ENCODE data around the gene SGMS2. TPM values are rescaled to one million over a fixed set of nuclear protein-coding genes. Genes with fewer than 3 reads are reported as not detected.
"Not testable (repeated sequence)": the region's sequence is repeated elsewhere in the genome, so short reads cannot be mapped to it uniquely, and the experiment has no call there.

Gene SGMS2
- total and polyA plus RNA-seq, 2 donors from 2014 or later: 5.3 to 67.7 TPM

DNA sequence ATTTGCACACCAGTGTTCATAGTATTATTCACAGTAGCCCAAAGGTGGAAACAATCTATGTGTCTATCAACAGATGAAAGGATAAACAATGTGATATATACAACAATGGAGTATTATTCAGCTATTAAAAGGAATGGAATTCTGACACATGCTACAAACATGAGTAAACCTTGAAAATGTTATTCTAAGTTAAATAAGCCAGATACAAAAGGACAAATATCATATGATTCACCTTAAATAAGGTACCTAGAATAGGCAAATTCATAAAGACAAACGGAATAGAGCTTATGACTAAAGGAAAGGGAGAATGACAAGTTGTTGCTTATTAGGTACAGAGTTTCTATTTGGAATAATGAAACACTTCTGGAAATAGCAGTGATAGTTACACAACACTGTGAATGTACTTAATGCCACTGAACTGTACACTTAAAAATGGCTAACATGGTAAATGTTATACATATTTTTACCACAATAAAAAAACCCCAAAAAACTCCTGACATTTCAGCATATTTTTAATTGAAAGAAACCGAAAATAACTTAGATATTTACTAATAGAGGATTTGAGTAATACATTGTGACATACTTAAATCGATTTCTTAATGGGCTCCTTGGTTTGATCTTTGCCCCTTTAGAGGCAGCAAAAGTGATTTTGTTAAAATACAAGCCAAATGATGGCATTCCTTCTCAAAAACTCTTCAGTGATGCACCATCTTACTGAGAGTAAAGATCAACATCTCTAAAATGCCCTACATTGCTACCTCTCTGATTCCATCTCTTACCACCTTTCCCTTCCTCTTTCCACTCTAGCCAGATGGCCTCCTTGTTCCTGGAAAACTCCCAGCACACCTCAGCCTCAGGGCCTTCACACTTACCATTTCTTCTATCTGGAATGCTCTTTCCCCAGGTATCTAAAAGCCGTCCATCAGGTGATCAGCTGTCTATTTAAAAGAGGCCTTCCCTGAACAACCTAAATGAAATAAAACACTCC, 98.0 kb downstream of the SGMS2 start:
- FAIRE-seq (no peak), DNase-seq (no peak)
- peaks cover 0 to 6% (median 0%) of the 10 kb centered on the region in 3 donors for H3K9me3 ChIP-seq (ENCODE audit: control insufficient read depth in 2 of 3, insufficient read depth in 1 of 3, low read length in 3 of 3)
- H3K27me3 ChIP-seq (ENCODE audit: control insufficient read depth, insufficient read depth, low read length): no peaks in the 10 kb centered on the region
- H3K4me3 ChIP-seq (ENCODE audit: low read length in 3 of 3): no peak overlapping the region
- no peak overlapping the region for H3K27ac ChIP-seq (ENCODE audit: low read depth in 2 of 2, low read length in 2 of 2)
- TF ChIP-seq, protein P1, sequence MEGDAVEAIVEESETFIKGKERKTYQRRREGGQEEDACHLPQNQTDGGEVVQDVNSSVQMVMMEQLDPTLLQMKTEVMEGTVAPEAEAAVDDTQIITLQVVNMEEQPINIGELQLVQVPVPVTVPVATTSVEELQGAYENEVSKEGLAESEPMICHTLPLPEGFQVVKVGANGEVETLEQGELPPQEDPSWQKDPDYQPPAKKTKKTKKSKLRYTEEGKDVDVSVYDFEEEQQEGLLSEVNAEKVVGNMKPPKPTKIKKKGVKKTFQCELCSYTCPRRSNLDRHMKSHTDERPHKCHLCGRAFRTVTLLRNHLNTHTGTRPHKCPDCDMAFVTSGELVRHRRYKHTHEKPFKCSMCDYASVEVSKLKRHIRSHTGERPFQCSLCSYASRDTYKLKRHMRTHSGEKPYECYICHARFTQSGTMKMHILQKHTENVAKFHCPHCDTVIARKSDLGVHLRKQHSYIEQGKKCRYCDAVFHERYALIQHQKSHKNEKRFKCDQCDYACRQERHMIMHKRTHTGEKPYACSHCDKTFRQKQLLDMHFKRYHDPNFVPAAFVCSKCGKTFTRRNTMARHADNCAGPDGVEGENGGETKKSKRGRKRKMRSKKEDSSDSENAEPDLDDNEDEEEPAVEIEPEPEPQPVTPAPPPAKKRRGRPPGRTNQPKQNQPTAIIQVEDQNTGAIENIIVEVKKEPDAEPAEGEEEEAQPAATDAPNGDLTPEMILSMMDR (IDR thresholded peaks at IDR 0.05; ENCODE audit: borderline replicate concordance, extremely low read depth, insufficient read depth): no peak
- no peak overlapping the region for H3K9ac ChIP-seq (ENCODE audit: low read length in 3 of 3)
- no peaks in the 10 kb centered on the region for H3K4me1 ChIP-seq (ENCODE audit: control insufficient read depth in 2 of 3, insufficient read depth in 2 of 3, low read depth in 1 of 3, low read length in 3 of 3)
- intact Hi-C loops (cut with DNase I): no loop called here
- H3K36me3 ChIP-seq (ENCODE audit: control insufficient read depth in 2 of 3, insufficient read depth in 3 of 3, low read length in 3 of 3): no peaks in the 10 kb centered on the region

DNA sequence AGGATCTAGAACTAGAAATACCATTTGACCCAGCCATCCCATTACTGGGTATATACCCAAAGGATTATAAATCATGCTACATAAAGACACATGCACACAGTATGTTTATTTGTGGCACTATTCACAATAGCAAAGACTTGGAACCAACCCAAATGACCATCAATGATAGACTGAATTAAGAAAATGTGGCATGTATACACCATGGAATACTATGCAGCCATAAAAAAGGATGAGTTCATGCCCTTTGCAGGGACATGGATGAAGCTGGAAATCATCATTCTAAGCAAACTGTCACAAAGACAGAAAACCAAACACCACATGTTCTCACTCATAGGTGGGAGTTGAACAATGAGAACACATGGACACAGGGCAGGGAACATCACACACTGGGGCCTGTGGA, 101.0 kb downstream of the SGMS2 start:
- DNase-seq; H3K27ac ChIP-seq (ENCODE audit: low read depth in 2 of 2, low read length in 2 of 2); FAIRE-seq; H3K4me1 ChIP-seq (ENCODE audit: control insufficient read depth in 2 of 3, insufficient read depth in 2 of 3, low read depth in 1 of 3, low read length in 3 of 3); H3K27me3 ChIP-seq (ENCODE audit: control insufficient read depth, insufficient read depth, low read length); H3K9me3 ChIP-seq (ENCODE audit: control insufficient read depth in 2 of 3, insufficient read depth in 1 of 3, low read length in 3 of 3); H3K4me3 ChIP-seq (ENCODE audit: low read length in 3 of 3); intact Hi-C loops (cut with DNase I); H3K9ac ChIP-seq (ENCODE audit: low read length in 3 of 3); H3K36me3 ChIP-seq (ENCODE audit: control insufficient read depth in 2 of 3, insufficient read depth in 3 of 3, low read length in 3 of 3): not testable (repeated sequence)

- H3K27me3 ChIP-seq (ENCODE audit: control insufficient read depth, insufficient read depth, low read length); DNase-seq; intact Hi-C loops (cut with DNase I); H3K27ac ChIP-seq (ENCODE audit: low read depth in 2 of 2, low read length in 2 of 2); H3K9me3 ChIP-seq (ENCODE audit: control insufficient read depth in 2 of 3, insufficient read depth in 1 of 3, low read length in 3 of 3); H3K4me3 ChIP-seq (ENCODE audit: low read length in 3 of 3); H3K36me3 ChIP-seq (ENCODE audit: control insufficient read depth in 2 of 3, insufficient read depth in 3 of 3, low read length in 3 of 3); H3K9ac ChIP-seq (ENCODE audit: low read length in 3 of 3); FAIRE-seq; H3K4me1 ChIP-seq (ENCODE audit: control insufficient read depth in 2 of 3, insufficient read depth in 2 of 3, low read depth in 1 of 3, low read length in 3 of 3): not testable (repeated sequence)
Measured at GRCh38 chr4:107926875-107927274, 102.1 kb downstream of the SGMS2 start.

DNA sequence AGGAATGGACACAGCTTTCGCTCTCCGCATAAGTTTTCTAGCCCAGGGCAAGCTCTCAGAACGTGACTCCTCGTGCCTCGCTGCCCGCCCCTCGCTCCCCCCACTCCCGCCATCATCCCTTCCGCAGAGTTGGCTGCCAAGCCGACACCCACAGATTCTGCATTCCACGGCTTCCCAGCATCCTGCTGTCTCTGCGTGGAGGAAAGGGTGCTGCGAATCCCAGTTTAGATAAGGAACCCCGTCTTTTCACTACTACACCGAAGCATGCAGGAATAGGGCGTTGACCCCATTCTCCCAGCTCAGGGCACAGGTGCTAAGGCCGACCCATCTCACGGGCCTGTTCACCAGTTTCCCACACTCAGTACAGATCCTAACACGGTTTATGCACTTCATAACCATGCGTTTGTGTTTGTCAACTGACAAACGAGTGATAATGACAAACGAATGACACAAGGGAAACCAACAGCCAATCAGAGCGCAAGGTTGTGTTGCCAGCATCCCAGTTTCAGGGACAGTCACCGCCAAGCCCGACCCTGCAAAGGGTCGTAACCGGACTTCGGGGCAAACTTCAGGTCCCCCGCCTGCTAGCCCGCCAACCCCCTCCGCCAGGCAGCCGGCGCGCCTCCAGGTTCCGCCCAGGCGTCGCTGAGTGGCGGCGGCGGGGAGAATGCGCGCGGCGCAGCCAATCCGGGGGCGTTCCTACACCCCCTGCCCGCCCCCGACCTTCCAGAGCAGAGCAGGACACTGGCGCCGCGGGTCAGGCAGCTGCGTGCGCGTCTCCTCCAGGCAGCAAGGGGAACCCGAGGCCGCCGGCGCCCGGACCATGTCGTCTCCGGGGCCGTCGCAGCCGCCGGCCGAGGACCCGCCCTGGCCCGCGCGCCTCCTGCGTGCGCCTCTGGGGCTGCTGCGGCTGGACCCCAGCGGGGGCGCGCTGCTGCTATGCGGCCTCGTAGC, 106.4 kb downstream of the SGMS2 start, which contains the start of gene CYP2U1:
TSS of gene CYP2U1 (plus strand) at position 729 of the 954 bp plus-strand sequence. CDS start at position 824, 95 bp downstream.
- Histone ChIP-seq H3K4me3 (ENCODE audit: low read length in 3 of 3) (peak within 1 kb of the TSS; percentile 93 to 99 (median 98)), H3K9me3 (ENCODE audit: control insufficient read depth in 2 of 3, insufficient read depth in 1 of 3, low read length in 3 of 3) (no peaks in the 10 kb centered on the region), H3K9ac (ENCODE audit: low read length in 3 of 3) (peak within 1 kb of the TSS; percentile 76 to 85 (median 78)), H3K27ac (ENCODE audit: low read depth in 2 of 2, low read length in 2 of 2) (peak within 1 kb of the TSS; percentile 13 to 87), H3K4me1 (ENCODE audit: control insufficient read depth in 2 of 3, insufficient read depth in 2 of 3, low read depth in 1 of 3, low read length in 3 of 3) (peaks cover 0 to 6% (median 5%) of the 10 kb centered on the region in 3 donors), H3K27me3 (ENCODE audit: control insufficient read depth, insufficient read depth, low read length) (peaks cover 2% of the 10 kb centered on the region), H3K36me3 (ENCODE audit: control insufficient read depth in 2 of 3, insufficient read depth in 3 of 3, low read length in 3 of 3) (no peaks in the 10 kb centered on the region)
- TF ChIP-seq, protein P1 (IDR thresholded peaks at IDR 0.05; ENCODE audit: borderline replicate concordance, extremely low read depth, insufficient read depth): no peak
- peak; percentile 83 to 95 (median 85) for DNase-seq
- intact Hi-C loops (cut with DNase I): no loop called here
- FAIRE-seq: no peak
